Lower lobe of right lung (tissue), 2 donors: ENCODE data around the gene MYO9A. TPM values are rescaled to one million over a fixed set of nuclear protein-coding genes. Genes with fewer than 3 reads are reported as not detected.

Experiments
- ATAC-seq, 2 donors: fragments of 200-7000 bp; cut with Tn5 transposase; one replicate each; pipeline ENCODE4 v1.9.1; 2020 to 2022; ENCODE audit warnings: mild to moderate bottlenecking in 2 of 2, moderate library complexity in 2 of 2
- DNase-seq: peaks from one replicate; pipeline ENCODE4 v3.0.0-alpha.2; 2020
- H3K27ac ChIP-seq: fragments of 200-600 bp; one replicate; pipeline ENCODE4 v1.8.0; 2022
- H3K27me3 ChIP-seq: fragments of 200-600 bp; one replicate; pipeline ENCODE4 v1.8.0; 2022; ENCODE audit warnings: low read depth
- H3K36me3 ChIP-seq: fragments of 200-600 bp; one replicate; pipeline ENCODE4 v1.8.0; 2022; ENCODE audit warnings: mild to moderate bottlenecking
- H3K4me1 ChIP-seq: fragments of 200-600 bp; one replicate; pipeline ENCODE4 v1.8.0; 2022
- H3K4me3 ChIP-seq: fragments of 200-600 bp; one replicate; pipeline ENCODE4 v1.8.0; 2022; ENCODE audit warnings: mild to moderate bottlenecking
- H3K9me3 ChIP-seq: fragments of 200-600 bp; one replicate; pipeline ENCODE4 v1.8.0; 2022
- intact Hi-C: fragments of 100-400 bp; cut with DNase I; formaldehyde crosslinking; loops from one replicate; pipeline ENCODE4 v1.11.0; 2022
- total RNA-seq: library from RNA; stranded (reverse); fragmentation: NEBNext Ultra II Directional; extraction: Animal tissue kit (Norgen Biotek cat#: 25700); gene quantifications from one replicate; pipeline ENCODE4 v1.2.1, GENCODE V29; 2021
- TF ChIP-seq, protein P1 (sequence below): fragments of 200-600 bp; IDR thresholded peaks from one replicate; pipeline ENCODE4 v1.8.0; 2022; ENCODE audit warnings: antibody characterized with exemption, mild to moderate bottlenecking
- donor health status: DM: no; HTN: yes; CAD: no; lungs with severe emphysema.

The MYO9A gene
- total RNA-seq, 1 donor from 2014 or later = 73.8 TPM

DNA sequence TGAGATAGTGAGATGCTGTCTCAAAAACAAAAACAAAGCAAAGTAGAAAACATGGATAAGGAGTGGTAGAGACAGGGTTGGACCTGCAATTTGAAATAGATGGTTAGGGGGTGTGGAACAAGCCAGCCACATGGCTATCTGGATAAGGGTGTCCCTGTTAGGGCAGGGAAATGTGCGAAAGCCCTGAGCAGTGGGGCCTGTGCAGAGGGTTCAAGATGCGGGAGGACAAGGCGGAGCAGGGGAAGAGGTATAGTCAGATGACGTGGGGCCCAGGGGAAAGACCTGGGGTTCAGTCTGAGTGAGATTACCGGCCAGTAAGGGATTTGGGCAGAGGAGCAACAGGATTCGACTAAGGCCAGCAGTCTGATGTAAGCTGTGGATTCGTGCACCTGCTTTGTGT is 326.0 kb downstream of the MYO9A start:
- Histone ChIP-seq H3K27ac (no peak overlapping the region), H3K27me3 (no peaks in the 10 kb centered on the region), H3K4me1 (no peaks in the 10 kb centered on the region), H3K36me3 (no peaks in the 10 kb centered on the region), H3K4me3 (no peak overlapping the region), H3K9me3 (no peaks in the 10 kb centered on the region)
- no peak for ATAC-seq
- DNase-seq = no peak
- TF ChIP-seq, protein P1, sequence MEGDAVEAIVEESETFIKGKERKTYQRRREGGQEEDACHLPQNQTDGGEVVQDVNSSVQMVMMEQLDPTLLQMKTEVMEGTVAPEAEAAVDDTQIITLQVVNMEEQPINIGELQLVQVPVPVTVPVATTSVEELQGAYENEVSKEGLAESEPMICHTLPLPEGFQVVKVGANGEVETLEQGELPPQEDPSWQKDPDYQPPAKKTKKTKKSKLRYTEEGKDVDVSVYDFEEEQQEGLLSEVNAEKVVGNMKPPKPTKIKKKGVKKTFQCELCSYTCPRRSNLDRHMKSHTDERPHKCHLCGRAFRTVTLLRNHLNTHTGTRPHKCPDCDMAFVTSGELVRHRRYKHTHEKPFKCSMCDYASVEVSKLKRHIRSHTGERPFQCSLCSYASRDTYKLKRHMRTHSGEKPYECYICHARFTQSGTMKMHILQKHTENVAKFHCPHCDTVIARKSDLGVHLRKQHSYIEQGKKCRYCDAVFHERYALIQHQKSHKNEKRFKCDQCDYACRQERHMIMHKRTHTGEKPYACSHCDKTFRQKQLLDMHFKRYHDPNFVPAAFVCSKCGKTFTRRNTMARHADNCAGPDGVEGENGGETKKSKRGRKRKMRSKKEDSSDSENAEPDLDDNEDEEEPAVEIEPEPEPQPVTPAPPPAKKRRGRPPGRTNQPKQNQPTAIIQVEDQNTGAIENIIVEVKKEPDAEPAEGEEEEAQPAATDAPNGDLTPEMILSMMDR = no peak
- intact Hi-C loops = no loop called here

DNA sequence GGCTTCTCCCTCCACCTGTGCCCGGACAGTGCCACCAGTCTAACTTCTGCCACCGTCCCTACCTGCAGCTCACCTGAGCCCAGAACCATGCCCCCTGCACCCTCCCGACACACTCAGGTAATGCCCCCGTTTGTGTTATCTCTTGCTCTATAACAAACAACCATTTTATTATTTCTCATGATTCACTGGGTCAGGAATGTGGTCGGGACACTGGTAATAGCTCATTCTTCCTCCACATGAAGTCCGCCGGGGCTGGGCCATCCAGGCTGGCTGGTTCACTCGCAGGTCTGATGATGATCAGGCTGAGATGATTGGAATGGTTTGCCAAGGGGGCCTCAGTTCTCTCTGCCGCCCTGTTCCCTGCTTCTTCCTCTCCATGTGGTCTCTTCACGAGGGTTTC is 327.9 kb downstream of the MYO9A start:
- TF ChIP-seq, protein P1 = no peak
- DNase-seq = no peak
- ATAC-seq = peak in 1 of 2 donors; percentile 54

DNA sequence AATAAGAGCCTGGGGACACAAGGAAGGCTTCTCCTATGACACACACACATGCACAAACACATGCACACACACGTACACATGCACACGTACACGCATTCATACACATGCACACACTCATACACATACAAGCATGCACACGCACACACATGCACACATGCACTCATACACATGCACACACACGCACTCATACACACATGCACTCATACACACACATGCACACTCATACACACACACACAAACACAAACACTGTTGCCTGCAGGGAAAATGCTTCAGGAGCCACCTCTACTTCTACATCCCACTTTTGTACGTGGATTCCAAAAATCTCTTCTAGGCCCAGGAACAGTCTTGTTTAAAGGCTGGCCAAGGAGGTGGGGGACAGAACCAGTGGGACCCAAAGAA is 328.3 kb downstream of the MYO9A start:
- ATAC-seq (no peak), DNase-seq (no peak)
- Histone ChIP-seq H3K36me3 (no peaks in the 10 kb centered on the region), H3K27ac (no peak overlapping the region), H3K27me3 (no peaks in the 10 kb centered on the region), H3K4me3 (no peak overlapping the region), H3K9me3 (no peaks in the 10 kb centered on the region), H3K4me1 (no peaks in the 10 kb centered on the region)
- TF ChIP-seq, protein P1 = no peak
- intact Hi-C loops = no loop called here

More for the DNA sequence above, 327.9 kb downstream of the MYO9A start:
- H3K4me1 ChIP-seq = no peaks in the 10 kb centered on the region
- intact Hi-C loops = no loop called here
- H3K27me3 ChIP-seq = no peaks in the 10 kb centered on the region
- H3K4me3 ChIP-seq = no peak overlapping the region
- no peaks in the 10 kb centered on the region for H3K36me3 ChIP-seq
- H3K27ac ChIP-seq = no peak overlapping the region
- H3K9me3 ChIP-seq = no peaks in the 10 kb centered on the region

DNA sequence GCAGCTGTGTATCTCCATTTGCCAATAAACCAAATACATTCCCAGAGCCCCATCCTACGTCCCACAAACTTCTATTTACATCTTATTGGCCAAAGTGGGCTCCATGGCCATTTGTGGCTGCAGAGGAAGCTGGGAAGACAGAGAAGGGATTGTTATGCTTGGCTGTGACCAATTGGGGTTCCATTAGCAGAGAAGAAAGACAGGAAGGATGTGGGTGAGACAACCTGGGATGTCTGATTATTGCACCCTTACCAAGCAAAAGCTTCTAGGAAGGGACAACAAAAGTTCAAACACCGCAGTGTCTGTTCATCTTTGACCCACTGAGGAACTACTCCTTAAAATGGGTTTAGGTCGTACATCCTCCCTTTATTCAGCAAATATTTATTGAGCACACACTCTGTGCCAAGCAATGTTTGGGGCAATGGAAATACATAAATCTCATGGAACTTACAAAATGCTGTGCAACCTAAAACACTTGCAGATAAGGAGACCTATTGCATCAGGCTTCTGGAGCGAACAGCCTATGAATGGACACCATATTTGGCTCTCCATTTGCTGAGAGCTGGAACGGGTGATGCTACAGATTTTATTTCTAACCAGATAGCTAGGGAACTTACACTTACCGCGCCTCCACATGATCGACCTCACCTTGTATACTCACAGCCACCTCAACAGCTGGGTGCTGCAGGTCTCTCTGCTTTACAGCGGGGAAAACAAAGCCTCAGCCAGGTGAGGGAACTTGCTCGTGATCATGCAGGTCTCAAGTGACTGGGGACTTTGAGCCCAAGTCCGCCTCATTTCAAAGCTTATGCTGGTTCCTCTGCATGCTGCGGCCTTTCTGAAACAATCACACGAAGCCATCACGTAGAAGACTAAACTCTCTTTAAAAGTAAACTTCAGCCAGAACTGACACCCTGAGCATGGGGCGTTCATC is 329.0 kb downstream of the MYO9A start:
- Histone ChIP-seq H3K9me3 (no peaks in the 10 kb centered on the region), H3K27me3 (no peaks in the 10 kb centered on the region), H3K27ac (no peak overlapping the region), H3K4me3 (no peak overlapping the region), H3K36me3 (no peaks in the 10 kb centered on the region), H3K4me1 (no peaks in the 10 kb centered on the region)
- TF ChIP-seq, protein P1 = no peak
- intact Hi-C loops = no loop called here
- DNase-seq = no peak
- ATAC-seq = no peak

DNA sequence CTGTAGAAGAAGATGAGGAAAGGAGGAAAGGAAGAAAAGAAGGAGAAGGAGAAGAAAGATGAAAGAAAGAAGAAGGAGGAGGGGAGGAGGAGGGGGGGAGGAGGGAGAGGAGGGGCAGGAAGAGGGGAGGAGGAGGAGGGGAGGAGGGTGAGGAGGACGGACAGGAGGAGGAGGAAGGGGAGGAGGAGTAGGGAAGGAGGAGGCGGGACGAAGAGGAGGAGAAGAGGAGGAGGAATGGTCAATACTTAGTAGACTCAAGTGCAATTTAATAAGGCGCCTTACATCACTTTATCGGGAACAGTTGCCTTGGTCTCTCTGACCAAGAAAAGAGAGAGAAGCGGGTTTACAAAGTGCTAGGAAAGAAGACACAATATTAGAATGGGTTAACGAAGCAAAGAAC is 331.3 kb downstream of the MYO9A start:
- Histone ChIP-seq H3K9me3 (no peaks in the 10 kb centered on the region), H3K4me1 (no peaks in the 10 kb centered on the region), H3K36me3 (no peaks in the 10 kb centered on the region), H3K27me3 (no peaks in the 10 kb centered on the region), H3K4me3 (no peak overlapping the region), H3K27ac (no peak overlapping the region)
- TF ChIP-seq, protein P1 = no peak
- DNase-seq (no peak), ATAC-seq (no peak)
- intact Hi-C loops = no loop called here
